ENCODE results near the gene TMEM120B. TPM values are rescaled to one million over a fixed set of nuclear protein-coding genes. Genes with fewer than 3 reads are reported as not detected.
A peak's percentile ranks its signal among the peaks of the same experiment; 100 is the strongest.

TMEM120B gene
- total RNA-seq, 1 donor from 2014 or later: 18.4 TPM

DNA sequence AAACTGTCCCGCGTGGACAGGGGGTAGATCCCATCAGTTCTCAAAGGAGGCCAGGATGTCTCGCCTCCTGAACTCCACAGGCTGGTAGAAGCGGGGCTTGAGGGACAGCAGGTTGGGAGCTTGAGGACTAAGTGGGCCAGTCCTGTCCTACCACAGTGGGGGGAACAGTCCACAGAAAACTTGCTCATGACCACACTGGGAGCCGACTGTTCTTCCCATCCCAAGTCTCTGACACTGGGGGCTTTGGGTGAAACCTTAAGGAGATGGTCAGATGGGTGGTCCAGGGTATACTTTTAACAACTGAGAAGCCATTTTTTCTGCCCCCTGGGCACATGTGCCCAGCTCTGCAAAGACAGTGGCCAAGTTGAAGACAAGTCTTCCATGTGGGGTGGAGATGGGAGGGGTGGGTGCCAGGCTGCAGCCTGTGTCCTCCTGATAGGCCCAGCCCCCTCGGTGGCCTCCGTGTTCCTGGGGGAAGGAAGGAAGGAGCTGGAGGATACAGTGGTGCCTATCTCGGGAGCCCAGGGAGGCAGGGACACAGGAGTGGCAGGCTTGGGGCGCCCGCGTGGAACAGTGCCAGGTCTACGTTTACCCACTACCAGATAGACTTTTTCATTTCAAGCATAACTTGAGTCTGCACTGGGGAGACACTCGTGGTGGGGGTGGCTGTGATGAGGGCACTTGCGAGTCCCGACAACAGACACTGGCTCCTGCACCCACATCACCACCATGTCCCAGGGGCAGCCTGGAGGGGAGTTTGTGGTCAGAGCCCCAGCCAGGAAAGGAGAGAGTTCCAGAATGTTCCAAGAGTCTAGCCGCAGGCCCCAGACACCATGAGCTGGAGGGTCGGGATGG, 66.2 kb downstream of the TMEM120B start:
- Mint-ChIP-seq H3K27ac (peak overlapping the region; percentile 49), H3K9me3 (no peaks in the 10 kb centered on the region), H3K36me3 (ENCODE audit: low read depth) (peaks cover 36% of the 10 kb centered on the region), H3K4me3 (no peak overlapping the region), H3K27me3 (no peaks in the 10 kb centered on the region), H3K4me1 (peaks cover 20% of the 10 kb centered on the region)
- DNase-seq: no peak
- intact Hi-C loops (cut with micrococcal nuclease): no loop called here

DNA sequence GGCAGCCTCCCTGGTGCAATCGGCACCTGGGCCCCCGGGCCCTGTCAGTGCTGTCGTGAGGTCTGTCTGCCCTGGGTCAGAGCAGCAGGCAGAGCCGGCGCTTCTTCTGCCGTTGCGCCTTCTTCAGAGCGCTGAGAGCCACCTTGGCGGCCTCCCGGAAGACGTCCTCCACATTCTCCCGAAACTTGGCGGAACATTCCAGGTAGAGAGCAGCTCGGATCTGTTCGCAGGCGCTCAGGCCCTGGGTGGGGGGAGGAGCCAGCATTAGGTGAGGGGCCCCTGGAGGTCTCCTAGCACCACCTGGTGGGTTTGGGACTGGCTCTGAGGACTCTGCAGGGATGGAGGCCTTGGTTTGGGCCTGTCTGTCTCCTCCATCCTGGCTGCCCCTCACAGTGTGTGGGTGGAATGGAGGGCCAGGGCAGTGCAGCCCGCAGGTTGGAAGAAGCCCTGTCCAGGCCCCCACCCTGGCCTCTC, 66.9 kb downstream of the TMEM120B start:
- no peak for DNase-seq

DNA sequence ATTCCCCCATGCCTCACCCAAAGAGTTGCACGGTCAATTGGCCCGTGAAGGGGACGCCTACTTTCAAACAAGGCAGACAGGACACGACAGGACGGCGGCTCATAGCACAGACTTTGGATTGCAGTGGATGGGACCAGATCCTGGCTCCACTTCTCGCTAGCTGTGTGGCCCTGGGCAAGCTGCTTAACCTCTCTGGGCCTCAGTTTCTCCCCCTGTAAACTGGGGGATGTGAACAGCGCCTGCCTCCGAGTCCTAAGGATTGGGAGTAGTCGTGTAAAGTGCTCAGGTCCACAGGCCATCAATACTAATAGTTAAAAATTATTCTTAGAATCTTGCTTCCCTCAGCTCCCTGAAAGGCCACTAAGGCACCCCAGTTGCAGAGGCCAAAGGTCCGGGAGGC, 67.9 kb downstream of the TMEM120B start:
- peaks cover 33% of the 10 kb centered on the region for H3K4me1 Mint-ChIP-seq
- no peak for DNase-seq
- no peaks in the 10 kb centered on the region for H3K9me3 Mint-ChIP-seq
- H3K27me3 Mint-ChIP-seq: no peaks in the 10 kb centered on the region
- H3K4me3 Mint-ChIP-seq: no peak overlapping the region
- H3K27ac Mint-ChIP-seq: no peak overlapping the region
- intact Hi-C loops (cut with micrococcal nuclease): no loop called here
- peaks cover 46% of the 10 kb centered on the region for H3K36me3 Mint-ChIP-seq (ENCODE audit: low read depth)

More for the DNA sequence above, 66.9 kb downstream of the TMEM120B start:
- Mint-ChIP-seq H3K36me3 (ENCODE audit: low read depth) (peaks cover 39% of the 10 kb centered on the region), H3K27me3 (no peaks in the 10 kb centered on the region), H3K27ac (no peak overlapping the region), H3K9me3 (no peaks in the 10 kb centered on the region), H3K4me1 (peaks cover 26% of the 10 kb centered on the region), H3K4me3 (no peak overlapping the region)
- intact Hi-C loops (cut with micrococcal nuclease): no loop called here

DNA sequence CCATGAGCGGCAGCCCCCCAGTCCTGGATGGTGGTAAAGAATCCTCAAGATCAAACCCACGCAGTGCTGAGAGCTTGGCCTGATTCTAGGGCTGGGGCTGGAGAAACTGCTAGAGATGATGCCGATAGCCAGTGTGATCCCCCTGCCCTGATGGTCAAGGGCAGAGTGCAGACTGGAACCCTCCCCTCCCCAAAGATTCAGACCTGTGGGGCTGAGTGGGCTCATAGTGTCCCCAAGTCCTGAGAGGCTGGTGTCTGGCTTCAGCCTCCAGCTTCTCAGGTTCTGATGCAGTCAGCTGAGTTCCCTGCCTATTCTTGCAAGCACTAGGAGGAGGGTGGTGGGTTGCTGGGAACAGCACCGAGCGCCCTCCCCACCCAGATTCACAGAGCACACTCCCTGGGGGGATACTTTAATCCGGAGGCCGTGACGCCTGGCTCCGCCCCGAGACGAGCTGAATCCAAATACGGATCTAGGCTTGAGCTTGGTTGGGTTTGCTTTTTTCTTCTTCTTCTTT, 69.0 kb downstream of the TMEM120B start:
- Mint-ChIP-seq H3K4me3 (peak overlapping the region; percentile 79), H3K27me3 (no peaks in the 10 kb centered on the region), H3K27ac (peak overlapping the region; percentile 93), H3K4me1 (peaks cover 40% of the 10 kb centered on the region), H3K36me3 (ENCODE audit: low read depth) (peaks cover 51% of the 10 kb centered on the region), H3K9me3 (no peaks in the 10 kb centered on the region)
- DNase-seq: no peak
- intact Hi-C loops (cut with micrococcal nuclease): no loop called here

DNA sequence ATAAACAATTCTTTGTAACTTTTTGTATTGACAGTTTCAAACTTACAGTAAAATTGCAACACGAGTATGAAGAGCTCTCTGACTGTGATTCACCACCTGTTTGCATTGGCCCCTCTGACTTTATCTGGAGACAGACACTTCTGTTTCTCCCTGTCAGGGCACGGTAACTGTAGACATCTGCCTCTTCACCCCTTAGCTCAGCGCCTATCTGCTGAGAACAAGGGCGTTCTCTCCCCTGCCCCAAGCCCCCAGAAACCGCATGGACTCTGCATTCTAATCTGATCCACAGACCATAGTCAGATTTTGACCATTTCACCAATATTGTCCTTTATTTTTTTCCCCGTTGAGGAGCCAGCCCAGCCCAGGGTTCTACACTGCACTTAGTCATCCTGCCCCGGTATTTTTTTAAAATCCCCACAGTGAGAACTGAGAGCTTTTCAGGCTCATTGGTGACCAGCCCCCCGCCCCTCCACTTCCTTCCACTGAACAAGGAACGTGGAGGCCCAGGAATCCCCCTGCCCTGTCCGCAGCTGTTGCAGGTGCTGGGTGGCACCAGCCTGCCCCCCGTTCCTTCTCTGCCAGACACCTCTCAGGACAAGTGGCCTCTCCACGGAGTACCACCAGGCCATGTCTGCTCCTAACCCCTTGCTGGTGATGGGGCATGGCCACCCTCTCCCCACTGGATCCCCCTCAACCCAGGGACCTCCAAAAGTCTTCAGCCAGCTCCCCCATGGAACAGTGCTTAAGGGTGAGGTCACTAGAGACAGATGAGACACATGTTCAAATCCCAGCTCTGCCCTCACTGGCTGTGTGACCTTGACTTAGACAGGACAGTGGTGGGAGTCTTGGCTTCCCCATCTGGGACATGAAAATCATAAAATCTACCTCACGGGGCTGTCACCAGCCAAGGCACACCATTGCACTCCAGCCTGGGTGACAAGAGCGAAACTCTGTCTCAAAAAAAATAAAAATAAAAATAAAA, 69.7 kb downstream of the TMEM120B start:
- peak overlapping the region; percentile 79 for H3K4me3 Mint-ChIP-seq
- no peaks in the 10 kb centered on the region for H3K9me3 Mint-ChIP-seq
- intact Hi-C loops (cut with micrococcal nuclease): loop anchor here (1.0 to 2.0 kb wide), 2 partner anchors 11 to 107 kb away; partner anchors contain the start of genes PSMD9 and RHOF
- H3K4me1 Mint-ChIP-seq: peaks cover 47% of the 10 kb centered on the region
- peak; percentile 81 for DNase-seq
- H3K27ac Mint-ChIP-seq: peak overlapping the region; percentile 93
- peaks cover 56% of the 10 kb centered on the region for H3K36me3 Mint-ChIP-seq (ENCODE audit: low read depth)
- no peaks in the 10 kb centered on the region for H3K27me3 Mint-ChIP-seq

DNA sequence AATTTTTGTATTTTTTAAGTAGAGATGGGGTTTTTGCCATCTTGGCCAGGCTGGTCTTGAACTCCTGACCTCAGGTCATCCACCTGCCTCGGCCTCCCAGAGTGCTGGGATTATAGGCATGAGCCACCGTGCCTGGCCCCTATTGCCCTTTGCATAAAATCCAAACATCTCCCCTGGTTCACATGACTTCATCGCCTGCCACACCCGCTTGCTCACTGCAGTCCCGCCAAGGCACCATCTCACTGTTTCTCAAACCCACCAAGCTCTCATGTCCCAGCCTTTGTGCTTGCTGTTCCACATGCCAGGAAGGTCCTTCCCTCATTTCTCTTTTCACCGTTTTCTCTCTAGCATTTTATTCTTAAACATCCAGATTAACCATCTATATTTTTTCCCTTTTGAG, 71.2 kb downstream of the TMEM120B start:
- H3K27ac Mint-ChIP-seq: peak overlapping the region; percentile 75
- H3K4me1 Mint-ChIP-seq: peaks cover 61% of the 10 kb centered on the region
- peaks cover 59% of the 10 kb centered on the region for H3K36me3 Mint-ChIP-seq (ENCODE audit: low read depth)
- H3K4me3 Mint-ChIP-seq: peak overlapping the region; percentile 69
- DNase-seq: no peak
- no peaks in the 10 kb centered on the region for H3K9me3 Mint-ChIP-seq
- intact Hi-C loops (cut with micrococcal nuclease): loop anchor here (2.0 kb wide), 1 partner anchor 105 kb away; the partner anchor contains the start of gene PSMD9
- no peaks in the 10 kb centered on the region for H3K27me3 Mint-ChIP-seq

DNA sequence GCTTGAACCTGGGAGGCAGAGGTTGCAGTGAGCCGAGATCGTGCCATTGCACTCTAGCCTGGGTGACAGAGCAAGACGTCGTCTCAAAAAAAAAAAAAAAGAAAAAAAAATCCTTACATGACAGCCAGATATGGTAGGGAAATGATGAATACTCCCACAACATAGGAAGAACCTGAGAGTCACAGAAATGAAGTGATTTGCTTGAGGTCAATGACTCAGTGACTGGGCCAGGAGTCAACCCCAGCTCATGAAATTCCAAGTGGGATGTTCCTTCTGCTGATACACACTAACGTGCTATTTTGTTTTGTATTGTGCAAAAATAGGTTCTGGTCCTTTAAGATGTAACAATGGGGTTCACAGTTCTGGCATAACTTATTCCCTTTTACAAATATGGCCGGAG, 71.9 kb downstream of the TMEM120B start:
- H3K4me1 Mint-ChIP-seq: peaks cover 64% of the 10 kb centered on the region
- peaks cover 53% of the 10 kb centered on the region for H3K36me3 Mint-ChIP-seq (ENCODE audit: low read depth)
- intact Hi-C loops (cut with micrococcal nuclease): no loop called here
- peak overlapping the region; percentile 75 for H3K27ac Mint-ChIP-seq
- H3K4me3 Mint-ChIP-seq: peak overlapping the region; percentile 69
- no peaks in the 10 kb centered on the region for H3K9me3 Mint-ChIP-seq
- H3K27me3 Mint-ChIP-seq: no peaks in the 10 kb centered on the region
- no peak for DNase-seq

DNA sequence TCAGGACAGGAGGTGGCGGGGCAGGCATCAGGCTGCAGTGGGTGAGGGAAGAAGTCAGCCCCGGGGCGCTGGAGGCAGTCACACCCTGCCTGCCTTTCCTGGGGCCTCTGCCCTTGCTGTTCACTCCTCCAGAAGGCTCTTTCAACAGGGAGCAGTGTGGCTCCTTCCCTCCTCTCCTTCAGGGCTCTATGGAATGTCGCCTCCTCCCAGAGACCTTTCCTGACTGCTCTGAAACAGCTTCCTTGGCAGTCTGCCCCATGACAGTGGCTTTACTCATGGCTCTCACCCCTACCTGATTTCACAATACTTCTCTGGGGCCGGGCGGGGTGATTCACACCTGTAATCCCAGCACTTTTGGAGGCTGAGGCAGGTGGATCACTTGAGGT, 73.9 kb downstream of the TMEM120B start:
- no peaks in the 10 kb centered on the region for H3K9me3 Mint-ChIP-seq
- intact Hi-C loops (cut with micrococcal nuclease): no loop called here
- no peak for DNase-seq

DNA sequence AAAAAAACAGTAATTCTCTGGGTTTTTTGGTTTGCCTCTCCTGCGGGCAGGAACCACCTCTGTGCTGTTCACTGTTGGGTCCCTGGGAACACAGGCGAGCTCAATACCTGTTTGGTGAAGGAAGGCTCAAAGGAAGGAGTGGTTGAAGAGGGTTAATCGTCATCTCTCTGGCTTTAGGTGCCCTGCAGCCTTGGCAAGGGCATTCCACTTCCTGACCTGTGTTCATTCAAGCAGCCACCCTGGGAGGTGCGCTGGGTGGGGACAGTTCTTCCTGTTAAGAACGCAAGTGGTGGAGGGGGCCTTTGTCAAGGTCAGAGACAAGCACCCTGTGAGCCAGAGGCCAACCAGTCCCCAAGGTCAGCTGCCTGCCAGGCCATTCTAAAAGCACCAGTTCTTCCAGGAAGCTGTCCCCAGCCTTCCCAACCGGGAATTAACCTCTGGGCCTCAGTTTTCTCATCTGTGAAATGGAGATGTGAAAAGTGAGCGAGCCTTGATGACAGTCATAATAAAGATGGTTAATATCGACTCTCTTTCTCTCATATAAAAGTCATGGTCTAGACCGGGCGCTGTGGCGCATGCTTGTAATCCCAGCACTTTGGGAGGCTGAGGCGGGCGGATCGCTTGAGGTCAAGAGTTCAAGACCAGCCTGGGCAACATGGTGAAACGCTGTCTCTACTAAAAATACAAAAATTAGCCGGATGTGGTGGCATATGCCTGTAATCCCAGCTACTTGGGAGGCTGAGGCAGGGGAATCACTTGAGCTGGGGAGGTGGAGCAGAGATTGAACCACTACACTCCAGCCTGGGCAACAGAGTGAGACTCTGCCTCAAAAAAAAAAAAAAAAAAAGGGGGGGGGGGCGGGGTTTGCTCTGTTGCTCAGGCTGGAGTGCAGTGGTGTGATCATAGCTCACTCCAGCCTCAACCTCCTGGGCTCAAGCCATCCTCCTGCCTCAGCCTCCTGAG, 74.8 kb downstream of the TMEM120B start:
- Mint-ChIP-seq H3K9me3 (no peaks in the 10 kb centered on the region), H3K4me3 (peak overlapping the region; percentile 94), H3K27me3 (no peaks in the 10 kb centered on the region), H3K36me3 (ENCODE audit: low read depth) (peaks cover 62% of the 10 kb centered on the region), H3K4me1 (peaks cover 78% of the 10 kb centered on the region), H3K27ac (peak overlapping the region; percentile 98)
- intact Hi-C loops (cut with micrococcal nuclease): no loop called here
- DNase-seq: peak; percentile 81

More for the DNA sequence above, 73.9 kb downstream of the TMEM120B start:
- Mint-ChIP-seq H3K4me3 (peak overlapping the region; percentile 94), H3K27ac (peak overlapping the region; percentile 98), H3K27me3 (no peaks in the 10 kb centered on the region), H3K36me3 (ENCODE audit: low read depth) (peaks cover 62% of the 10 kb centered on the region), H3K4me1 (peaks cover 81% of the 10 kb centered on the region)

DNA sequence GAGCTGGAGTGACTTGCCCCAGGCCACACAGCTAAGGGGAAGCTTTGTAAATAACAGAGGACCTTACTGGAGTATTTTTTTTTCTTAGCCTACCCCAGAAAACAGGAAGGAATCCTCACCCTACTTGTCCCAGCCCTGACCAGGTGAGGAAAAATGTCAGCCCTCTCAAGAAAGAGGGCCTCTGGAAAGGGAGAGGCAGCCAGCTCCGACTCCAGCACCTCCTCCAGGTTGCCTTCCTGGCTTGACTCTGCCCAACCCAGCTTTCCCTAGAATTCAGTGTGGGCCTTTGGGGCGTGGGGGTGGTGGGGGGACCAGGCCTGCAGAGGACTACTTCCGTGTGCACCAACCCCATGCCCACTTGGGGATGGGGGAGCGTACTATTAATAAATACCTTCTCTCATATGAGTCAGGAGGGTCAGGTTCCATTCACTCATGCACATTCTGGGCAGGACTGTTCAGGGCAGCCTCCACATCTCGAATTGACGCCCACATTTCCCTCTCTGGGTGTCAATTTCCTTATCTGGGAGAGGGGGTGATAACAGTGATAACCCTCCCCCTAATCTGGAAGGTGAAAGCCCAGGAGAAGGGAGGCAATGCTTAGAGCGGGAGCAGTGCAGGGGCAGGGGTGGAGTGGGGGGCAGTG, 75.7 kb downstream of the TMEM120B start:
- Mint-ChIP-seq H3K27me3 (no peaks in the 10 kb centered on the region), H3K27ac (peak overlapping the region; percentile 98), H3K36me3 (ENCODE audit: low read depth) (peaks cover 61% of the 10 kb centered on the region), H3K9me3 (no peaks in the 10 kb centered on the region), H3K4me3 (peak overlapping the region; percentile 94), H3K4me1 (peaks cover 74% of the 10 kb centered on the region)
- no peak for DNase-seq
- intact Hi-C loops (cut with micrococcal nuclease): no loop called here

DNA sequence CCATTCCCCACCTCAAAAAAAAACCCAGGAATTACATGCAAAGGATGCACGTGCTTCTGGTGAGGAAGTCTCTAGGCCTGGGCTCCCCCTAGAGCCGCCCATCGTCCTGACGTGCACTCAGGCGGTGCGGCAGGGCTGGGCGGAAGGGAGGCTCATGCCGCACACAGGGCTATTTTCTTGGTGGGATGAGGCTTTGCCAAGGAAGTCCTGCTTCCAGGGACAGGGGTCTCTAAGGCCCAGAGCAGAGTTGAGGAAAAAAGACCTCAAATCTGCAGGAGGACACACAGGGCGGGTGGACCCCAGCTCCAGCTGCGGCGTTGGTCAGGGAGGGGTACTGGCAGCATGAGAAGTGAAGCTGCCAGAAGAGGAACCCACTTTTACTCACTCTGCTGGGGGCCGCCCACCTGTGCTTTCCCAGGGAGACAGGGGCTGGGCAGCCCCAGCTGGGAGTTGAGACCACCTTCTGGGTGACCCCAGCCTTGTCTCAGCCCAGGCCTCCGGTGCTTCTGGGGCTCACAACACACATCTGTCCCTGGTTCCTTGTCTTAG, 76.8 kb downstream of the TMEM120B start:
- Mint-ChIP-seq H3K4me1 (peaks cover 69% of the 10 kb centered on the region), H3K27me3 (no peaks in the 10 kb centered on the region), H3K9me3 (no peaks in the 10 kb centered on the region), H3K36me3 (ENCODE audit: low read depth) (peaks cover 57% of the 10 kb centered on the region), H3K27ac (peak overlapping the region; percentile 98), H3K4me3 (peak overlapping the region; percentile 94)
- peak; percentile 86 for DNase-seq
- intact Hi-C loops (cut with micrococcal nuclease): no loop called here

All from activated CD4-positive, alpha-beta T cell treated with anti-CD3 and anti-CD28 coated beads, Interleukin-2, amount 10 ng/mL, durations not matched to agents 24 days and 14 days (primary cell).